ENCODE data around the gene PTGES.

DNA sequence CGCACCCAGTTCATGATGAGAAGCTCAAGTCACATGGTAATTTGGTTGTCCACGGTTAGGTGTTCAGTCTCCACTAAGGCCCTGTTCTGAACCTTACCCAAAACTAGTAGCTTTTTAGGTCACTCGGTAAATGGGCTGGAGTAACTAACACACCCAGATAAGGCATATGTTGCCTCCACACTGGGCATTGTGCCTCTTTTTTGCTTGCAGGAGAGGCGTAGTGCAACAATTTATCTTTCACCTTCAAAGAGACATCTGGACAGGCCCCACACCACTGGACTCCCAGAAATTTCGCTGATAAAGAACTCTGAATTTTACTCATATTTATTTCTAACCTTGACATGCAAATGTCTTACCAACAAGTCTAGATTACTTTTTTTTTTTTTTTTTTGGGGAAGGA is 16.8 kb upstream of the PTGES start:
- TF ChIP-seq CTCF (IDR thresholded peaks at IDR 0.05) = no peak
- TF ChIP-seq POLR2A (IDR thresholded peaks at IDR 0.05) = no peak

Data from testis (tissue), 2 donors.